ENCODE measurements around the gene KLF2. TPM values are rescaled to one million over a fixed set of nuclear protein-coding genes. Genes with fewer than 3 reads are reported as not detected.

KLF2 gene
- total RNA-seq, 1 donor from 2014 or later, result 252 TPM

- H3K4me3 ChIP-seq, result no peak overlapping the region
- H3K9me3 ChIP-seq, result no peaks in the 10 kb centered on the region
- peaks cover 27% of the 10 kb centered on the region for H3K4me1 ChIP-seq
- intact Hi-C loops (cut with DNase I), result no loop called here
- DNase-seq (ENCODE audit: extremely low spot score in 2 of 2), result no peak
- no peaks in the 10 kb centered on the region for H3K27me3 ChIP-seq
- H3K27ac ChIP-seq, result peak overlapping the region; percentile 81
- no peak for TF ChIP-seq CTCF (IDR thresholded peaks at IDR 0.05)
- peak in 1 of 2 donors; percentile 14 for TF ChIP-seq POLR2AphosphoS5 (IDR thresholded peaks at IDR 0.05; ENCODE audit: insufficient read depth in 1 of 2, low read depth in 1 of 2)
- H3K36me3 ChIP-seq, result peaks cover 0 to 16% of the 10 kb centered on the region in 2 donors
Measured at GRCh38 chr19:16373079-16373478, 48.5 kb downstream of the KLF2 start.

DNA sequence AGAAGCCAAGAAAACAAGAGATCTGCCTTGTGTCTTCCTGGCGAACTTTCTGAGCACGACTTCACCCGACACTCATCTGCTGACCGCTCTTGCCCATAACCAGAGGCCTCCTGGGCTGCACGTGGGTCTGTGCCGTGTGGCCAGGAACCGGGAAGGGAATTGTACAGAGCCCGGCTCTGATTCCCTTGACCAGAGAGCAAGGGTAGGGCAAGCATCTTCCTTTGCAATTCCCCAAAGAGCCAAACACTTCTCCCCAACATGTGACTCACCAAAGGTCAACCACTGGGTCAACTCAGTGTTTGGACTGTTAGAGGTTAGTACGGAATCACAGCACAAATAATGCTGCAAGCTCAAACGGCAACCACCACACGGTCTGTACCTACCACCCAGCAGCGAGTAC, 48.9 kb downstream of the KLF2 start:
- no peaks in the 10 kb centered on the region for H3K27me3 ChIP-seq
- no peak overlapping the region for H3K4me3 ChIP-seq
- H3K9me3 ChIP-seq, result no peaks in the 10 kb centered on the region
- H3K27ac ChIP-seq, result peak overlapping the region; percentile 81
- TF ChIP-seq POLR2AphosphoS5 (IDR thresholded peaks at IDR 0.05; ENCODE audit: insufficient read depth in 1 of 2, low read depth in 1 of 2), result peak; percentile 43 to 61
- TF ChIP-seq POLR2A (IDR thresholded peaks at IDR 0.05), result no peak
- DNase-seq (ENCODE audit: extremely low spot score in 2 of 2), result peak in 1 of 2 donors; percentile 95
- H3K4me1 ChIP-seq, result peaks cover 27% of the 10 kb centered on the region
- H3K36me3 ChIP-seq, result peaks cover 0 to 16% of the 10 kb centered on the region in 2 donors
- intact Hi-C loops (cut with DNase I), result no loop called here

DNA sequence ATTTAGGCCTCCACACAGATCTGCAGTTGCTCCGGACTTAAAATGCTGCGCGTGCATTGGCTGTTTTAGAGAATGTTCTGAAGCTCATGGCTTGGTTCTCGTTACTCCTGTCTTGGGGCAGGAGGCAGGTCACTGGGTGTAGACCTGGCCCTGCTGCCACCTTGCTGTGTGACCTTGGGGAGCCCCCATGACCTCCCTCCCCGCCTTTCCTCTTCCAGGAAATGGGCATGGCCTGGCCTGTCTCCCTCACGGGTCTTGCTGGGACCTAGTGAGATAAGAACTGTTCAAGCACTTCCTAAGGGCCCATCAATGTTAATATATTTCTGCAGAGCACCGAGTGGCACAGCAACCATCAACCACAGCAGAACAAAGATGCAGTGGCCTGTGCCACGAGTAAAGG, 49.4 kb downstream of the KLF2 start:
- H3K36me3 ChIP-seq, result peaks cover 0 to 16% of the 10 kb centered on the region in 2 donors

GRCh38 chr19:16374436-16374835, 49.8 kb downstream of the KLF2 start:
- TF ChIP-seq POLR2AphosphoS5 (IDR thresholded peaks at IDR 0.05; ENCODE audit: insufficient read depth in 1 of 2, low read depth in 1 of 2), result no peak
- no peak for TF ChIP-seq POLR2A (IDR thresholded peaks at IDR 0.05)
- TF ChIP-seq CTCF (IDR thresholded peaks at IDR 0.05), result no peak
- Histone ChIP-seq H3K27me3 (no peaks in the 10 kb centered on the region), H3K9me3 (no peaks in the 10 kb centered on the region), H3K36me3 (peaks cover 0 to 16% of the 10 kb centered on the region in 2 donors), H3K4me3 (no peak overlapping the region), H3K4me1 (peaks cover 27% of the 10 kb centered on the region), H3K27ac (peak overlapping the region; percentile 81)
- no peak for DNase-seq (ENCODE audit: extremely low spot score in 2 of 2)
- intact Hi-C loops (cut with DNase I), result no loop called here

More for the DNA sequence above, 49.4 kb downstream of the KLF2 start:
- H3K9me3 ChIP-seq, result no peaks in the 10 kb centered on the region
- H3K4me1 ChIP-seq, result peaks cover 27% of the 10 kb centered on the region
- no peaks in the 10 kb centered on the region for H3K27me3 ChIP-seq
- intact Hi-C loops (cut with DNase I), result no loop called here
- DNase-seq (ENCODE audit: extremely low spot score in 2 of 2), result no peak
- no peak for TF ChIP-seq POLR2A (IDR thresholded peaks at IDR 0.05)
- TF ChIP-seq POLR2AphosphoS5 (IDR thresholded peaks at IDR 0.05; ENCODE audit: insufficient read depth in 1 of 2, low read depth in 1 of 2), result no peak
- TF ChIP-seq CTCF (IDR thresholded peaks at IDR 0.05), result no peak
- no peak overlapping the region for H3K4me3 ChIP-seq
- H3K27ac ChIP-seq, result peak overlapping the region; percentile 81

- H3K36me3 ChIP-seq, result peaks cover 0 to 16% of the 10 kb centered on the region in 2 donors
- no peaks in the 10 kb centered on the region for H3K27me3 ChIP-seq
- intact Hi-C loops (cut with DNase I), result no loop called here
- H3K4me3 ChIP-seq, result no peak overlapping the region
- no peaks in the 10 kb centered on the region for H3K9me3 ChIP-seq
- DNase-seq (ENCODE audit: extremely low spot score in 2 of 2), result no peak
- H3K4me1 ChIP-seq, result peaks cover 27% of the 10 kb centered on the region
- H3K27ac ChIP-seq, result no peak overlapping the region
- TF ChIP-seq CTCF (IDR thresholded peaks at IDR 0.05) (no peak), POLR2A (IDR thresholded peaks at IDR 0.05) (no peak), POLR2AphosphoS5 (IDR thresholded peaks at IDR 0.05; ENCODE audit: insufficient read depth in 1 of 2, low read depth in 1 of 2) (no peak)
Measured at GRCh38 chr19:16375157-16375935, 50.7 kb downstream of the KLF2 start.
